ENCODE results near the gene CNTNAP4.

DNA sequence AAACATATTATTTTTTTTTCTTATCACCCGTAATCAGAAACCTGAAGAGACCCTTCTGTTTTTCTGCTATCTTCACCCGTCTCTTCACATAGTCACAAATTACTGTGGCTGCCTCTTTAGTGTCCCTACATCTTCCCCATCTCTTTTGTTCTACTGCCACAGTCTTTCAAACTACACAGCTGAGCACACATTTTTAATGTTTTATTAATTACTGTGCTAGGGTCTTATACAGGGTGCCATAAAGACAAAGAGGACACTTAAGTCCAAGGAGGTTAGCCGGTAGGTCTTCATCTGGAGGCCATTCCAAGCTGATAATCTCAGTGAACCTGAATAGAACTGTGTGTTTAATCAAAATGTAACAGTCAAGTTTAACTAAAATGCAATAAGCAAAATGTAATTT, 20.7 kb downstream of the CNTNAP4 start:
- TF ChIP-seq POLR2A (IDR thresholded peaks at IDR 0.05; ENCODE audit: low read depth, low read length) (no peak), POLR2AphosphoS5 (IDR thresholded peaks at IDR 0.05; ENCODE audit: low read depth, low read length) (no peak), TAF1 (IDR thresholded peaks at IDR 0.05; ENCODE audit: borderline replicate concordance, low read depth, low read length) (no peak)
